Measurements from ENCODE around the gene SH2D3C. TPM values are rescaled to one million over a fixed set of nuclear protein-coding genes. Genes with fewer than 3 reads are reported as not detected.

SH2D3C gene
- total and polyA plus RNA-seq, 9 of the 15 experiments (the other 6 are each of a cell fraction or from before 2014, with no cell fraction given): 0.03 to 1.2 (median 0.22) TPM; not detected in 1

GRCh38 chr9:127792417-127793031, 14.1 kb upstream of the SH2D3C start:
- no peak overlapping the region for H3K27ac ChIP-seq (ENCODE audit: extremely low read depth, low read depth, low read length)
- WGBS (ENCODE audit: insufficient coverage, low coverage, missing lambda C conversion rate): 56% methylated on average over 7 of the region's 7 CpGs
- H4K20me1 ChIP-seq (replicated peaks; ENCODE audit: control insufficient read depth, insufficient read depth, low read length): peaks cover 18% of the 10 kb centered on the region; the same call in 1 of the 2 replicates
- CTCF ChIA-PET (ENCODE audit: low intra/inter-chr PET ratio): interaction anchor here (0.6 to 0.7 kb wide), 2 partner anchors 77 to 274 kb away, joined by 4 read pairs; no protein-coding TSS in a partner anchor
- no peaks in the 10 kb centered on the region for H3K9me3 ChIP-seq (replicated peaks; ENCODE audit: control insufficient read depth, insufficient read depth, low read depth, low read length)
- POLR2A ChIA-PET: interaction anchor here (0.6 to 2.7 kb wide), 16 partner anchors 9 to 234 kb away, joined by 3 to 19 read pairs (median 5); partner anchors contain the start of genes AK1, FPGS, PIP5KL1 and TOR2A
- H3K4me2 ChIP-seq (ENCODE audit: insufficient read depth, low read length): no peak overlapping the region
- peaks cover 27% of the 10 kb centered on the region for H3K79me2 ChIP-seq (ENCODE audit: control insufficient read depth, insufficient read depth, low read length)
- H3K4me1 ChIP-seq (replicated peaks in 1 of 2; ENCODE audit: control insufficient read depth in 2 of 2, insufficient read depth in 2 of 2, low read length in 2 of 2): peaks cover 3 to 30% of the 10 kb centered on the region in 2 experiments; a peak in 4 of 5 replicates
- no peak overlapping the region for H3K9ac ChIP-seq (ENCODE audit: insufficient read depth in 1 of 2, low read depth in 2 of 2, low read length in 2 of 2)
- intact Hi-C loops (cut with micrococcal nuclease) (no loop called here), in situ Hi-C loops (cut with MboI) (no loop called here)
- DNase-seq (ENCODE audit: extremely low read depth in 1 of 4, low spot score in 3 of 4) (no peak), FAIRE-seq (no peak), ATAC-seq (peak; percentile 23)
- no peak overlapping the region for H3K4me3 ChIP-seq
- no TSS peak for BruUV-seq (replicated peaks)
- no peak overlapping the region for H2AFZ ChIP-seq (ENCODE audit: low read depth, low read length)
- H3K27me3 ChIP-seq (ENCODE audit: control insufficient read depth in 2 of 2, insufficient read depth in 2 of 2, low read length in 2 of 2): no peaks in the 10 kb centered on the region
- H3K9me1 ChIP-seq (ENCODE audit: control insufficient read depth, insufficient read depth, low read length): no peaks in the 10 kb centered on the region
- peaks cover 57% of the 10 kb centered on the region for H3K36me3 ChIP-seq (ENCODE audit: control insufficient read depth, insufficient read depth, low read length)
- TF ChIP-seq SUPT5H (IDR thresholded peaks at IDR 0.05): peak; percentile 36
- no peak for TF ChIP-seq RREB1 (CRISPR knock-in tag; IDR thresholded peaks at IDR 0.05)
- no peak for TF ChIP-seq PYGO2 (tag; IDR thresholded peaks at IDR 0.05)
- no peak for TF ChIP-seq NR3C1 (CRISPR knock-in tag; IDR thresholded peaks at IDR 0.05)
- peak; percentile 52; the same call in 1 of the 2 replicates for TF ChIP-seq MAFG (tag; conservative IDR thresholded peaks at IDR 0.05)
- TF ChIP-seq ZNF165 (CRISPR knock-in tag; IDR thresholded peaks at IDR 0.05; ENCODE audit: borderline replicate concordance): no peak
- TF ChIP-seq CSDE1 (IDR thresholded peaks at IDR 0.05): no peak
- TF ChIP-seq MAFF (IDR thresholded peaks at IDR 0.05; ENCODE audit: low read length): peak; percentile 32; the same call in 1 of the 2 replicates
- TF ChIP-seq ZNF589 (CRISPR knock-in tag; IDR thresholded peaks at IDR 0.05; ENCODE audit: low read depth): no peak
- no peak for TF ChIP-seq ZFX (CRISPR knock-in tag; IDR thresholded peaks at IDR 0.05)
- no peak for TF ChIP-seq ZNF668 (CRISPR knock-in tag; IDR thresholded peaks at IDR 0.05)
- peak; percentile 64; the same call in 1 of the 2 replicates for TF ChIP-seq POLR2AphosphoS2 (IDR thresholded peaks at IDR 0.05; ENCODE audit: low read length)
- TF ChIP-seq POLR2A (conservative IDR thresholded peaks at IDR 0.05): peak; percentile 48; the same call in 1 of the 2 replicates
- TF ChIP-seq TRIM25 (IDR thresholded peaks at IDR 0.05; ENCODE audit: borderline replicate concordance): no peak
- TF ChIP-seq ZFP36 (IDR thresholded peaks at IDR 0.05; ENCODE audit: low read depth, low read length, partially characterized antibody): no peak
- no peak for TF ChIP-seq DMBX1 (CRISPR knock-in tag; IDR thresholded peaks at IDR 0.05; ENCODE audit: borderline replicate concordance)

Data from K562 (cell line).